T-cell (primary cell): ENCODE data around the gene PCGF1. TPM values are rescaled to one million over a fixed set of nuclear protein-coding genes. Genes with fewer than 3 reads are reported as not detected.
A peak's percentile ranks its signal among the peaks of the same experiment; 100 is the strongest.

Experiments
- ATAC-seq, 4 experiments: fragments of 200-7000 bp in 3 of 4; fragments of 150-1000 bp in 1 of 4; cut with Tn5 transposase; replicated peaks in 1 of 4; 1 replicate in 3 of 4; 2 replicates in 1 of 4; pipeline ENCODE4 v1.10.0; 2021; ENCODE audit warnings: moderate library complexity in 3 of 4, mild to moderate bottlenecking in 2 of 4, moderate number of reproducible peaks in 1 of 4
- CTCF ChIA-PET, 2 donors: fragments of 300-600 bp; sonication (Branson Sonifier 250); formaldehyde crosslinking; loops; one replicate each; lab custom pipeline; 2022; ENCODE audit warnings: antibody characterized with exemption in 2 of 2; lab: Charles Lee
- POLR2A ChIA-PET, 2 donors: fragments of 300-600 bp; sonication (Branson Sonifier 250); formaldehyde crosslinking; loops; one replicate each; lab custom pipeline; 2022; ENCODE audit warnings: antibody characterized with exemption in 2 of 2; lab: Charles Lee
- DNase-seq, 35 experiments: peaks; one replicate each; pipeline versions ENCODE4 v3.0.0 to v3.0.0-alpha.2; 2013 to 2023
- H3K27ac ChIP-seq: one replicate; pipeline ENCODE4 v1.5.1; 2013; ENCODE audit warnings: low read length
- H3K27me3 ChIP-seq, 2 experiments: replicated peaks in 1 of 2; 1 replicate in 1 of 2; 2 replicates in 1 of 2; pipeline versions ENCODE4 v1.6.1 to v1.7.0; 2013; ENCODE audit warnings: low read length in 1 of 2, mixed read lengths in 1 of 2; ENCODE audit not compliant: control insufficient read depth in 2 of 2, insufficient read depth in 2 of 2; ENCODE audit errors: extremely low read depth in 1 of 2
- H3K36me3 ChIP-seq, 2 donors: 1 replicate in 1 of 2; 2 replicates in 1 of 2; pipeline versions ENCODE4 v1.6.1 to v1.7.0; 2013; ENCODE audit warnings: low read length in 1 of 2; ENCODE audit not compliant: control insufficient read depth in 2 of 2, insufficient read depth in 1 of 2; ENCODE audit errors: extremely low read depth in 1 of 2
- H3K4me1 ChIP-seq, 2 experiments: 1 replicate in 1 of 2; 2 replicates in 1 of 2; pipeline versions ENCODE4 v1.6.1 to v1.7.0; 2013; ENCODE audit warnings: low read length in 2 of 2, mixed read lengths in 1 of 2; ENCODE audit not compliant: insufficient read depth in 2 of 2, control insufficient read depth in 1 of 2; ENCODE audit errors: extremely low read depth in 1 of 2
- H3K4me3 ChIP-seq, 2 donors: 1 replicate in 1 of 2; 2 replicates in 1 of 2; pipeline versions ENCODE4 v1.5.1 to v1.7.0; 2013; ENCODE audit warnings: mild to moderate bottlenecking in 2 of 2, low read length in 1 of 2, moderate library complexity in 1 of 2; ENCODE audit not compliant: control insufficient read depth in 1 of 2; ENCODE audit errors: extremely low read depth in 1 of 2
- H3K9me3 ChIP-seq: 2 replicates; pipeline ENCODE4 v1.7.0; 2013
- H3K27ac Mint-ChIP-seq, 2 donors: one replicate each; pipeline ENCODE4 v1.8.0; 2020 to 2021; ENCODE audit warnings: mild to moderate bottlenecking in 2 of 2, mixed read lengths in 2 of 2
- H3K27me3 Mint-ChIP-seq, 2 donors: one replicate each; pipeline ENCODE4 v1.8.0; 2021 to 2022; ENCODE audit warnings: mixed read lengths in 2 of 2
- H3K36me3 Mint-ChIP-seq: one replicate; pipeline ENCODE4 v1.8.0; 2021; ENCODE audit warnings: mixed read lengths
- H3K4me1 Mint-ChIP-seq, 3 donors: one replicate each; pipeline ENCODE4 v1.8.0; 2020 to 2022; ENCODE audit warnings: mixed read lengths in 3 of 3, mild to moderate bottlenecking in 1 of 3
- H3K4me3 Mint-ChIP-seq, 3 donors: one replicate each; pipeline ENCODE4 v1.8.0; 2020 to 2022; ENCODE audit warnings: mild to moderate bottlenecking in 3 of 3, mixed read lengths in 3 of 3, moderate library complexity in 3 of 3
- H3K9me3 Mint-ChIP-seq, 3 donors: one replicate each; pipeline ENCODE4 v1.8.0; 2020 to 2022; ENCODE audit warnings: mixed read lengths in 3 of 3
- WGBS: methylation state at CpG from one replicate; pipeline ENCODE4 v1.1.5; 2013; ENCODE audit warnings: missing lambda C conversion rate; ENCODE audit not compliant: insufficient coverage; 5-methylcytosine and 5-hydroxymethylcytosine counted together
- total RNA-seq, 35 experiments: library from RNA in 6 of 35; stranded (reverse) in 6 of 35; fragments of 120-200 nt in 1 of 35; gene quantifications; one replicate each; pipeline versions ENCODE4 v1.2.1 to v1.2.4 and lab custom pipeline; 2013 to 2026

Gene PCGF1
- total RNA-seq (10 to 100 TPM; 17.6 to 34.3 (median 28.0) TPM), total RNA-seq (lab: John Stamatoyannopoulos, UW) (7.0 to 20.3 (median 13.4) reads per million in 29 experiments)
- 16.7 TPM for total RNA-seq (2013)

DNA sequence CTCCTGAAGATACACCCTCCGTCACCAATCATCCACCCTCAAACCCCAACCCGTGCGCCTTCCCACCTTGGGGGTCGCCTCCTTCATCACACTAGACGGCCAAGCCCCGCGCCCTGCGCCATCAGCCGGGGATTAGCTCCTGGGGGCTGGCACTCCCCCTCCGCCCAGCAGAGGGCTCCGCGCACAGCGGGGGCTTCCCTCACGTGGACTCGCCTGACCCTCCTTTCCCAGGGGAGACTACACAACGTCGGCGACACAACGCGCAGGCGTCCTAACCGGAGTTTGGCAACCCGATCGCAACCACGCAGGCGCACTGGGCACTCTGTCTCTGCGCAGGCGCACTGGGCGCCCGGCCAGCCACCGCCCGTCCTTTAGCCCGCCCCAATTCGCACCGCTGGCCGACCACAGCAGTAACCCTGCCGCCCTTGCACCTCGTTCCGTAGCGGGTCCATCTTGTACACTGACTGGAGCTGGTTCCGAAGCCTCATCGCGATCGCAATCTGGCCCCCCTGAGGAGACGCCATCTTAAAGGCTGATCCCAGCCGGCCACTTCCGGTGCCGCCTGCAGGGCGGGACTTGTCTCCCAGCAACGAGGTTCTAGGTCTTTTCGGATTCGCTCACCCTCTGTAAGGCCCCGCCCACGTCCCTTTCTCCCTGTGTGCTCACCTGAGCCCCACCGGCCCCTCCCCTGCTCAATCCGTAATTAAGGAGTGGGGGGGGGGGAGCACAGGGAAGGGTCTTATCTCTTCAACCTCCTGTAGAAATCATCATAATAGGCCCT lies at the start of gene PCGF1:
PCGF1 (minus strand) TSS at position 551 of the 781 bp plus-strand sequence; CDS start at position 524, 27 bp downstream.
- WGBS, result under 1% methylated on average over 49 of the region's 56 CpGs
- Histone ChIP-seq H3K4me1 (peaks cover 11 to 47% of the 10 kb centered on the region in 2 experiments), H3K4me3 (peak within 1 kb of the TSS; percentile 95 to 99), H3K9me3 (no peaks in the 10 kb centered on the region), H3K36me3 (peaks cover 9 to 15% of the 10 kb centered on the region in 2 donors), H3K27me3 (peaks cover 14 to 62% of the 10 kb centered on the region in 2 experiments), H3K27ac (peak within 1 kb of the TSS; percentile 95)
- peaks cover 41 to 57% (median 51%) of the 10 kb centered on the region in 3 donors for H3K4me1 Mint-ChIP-seq
- H3K27ac Mint-ChIP-seq, result peak within 1 kb of the TSS; percentile 100
- POLR2A ChIA-PET, result interaction anchor here in 1 of 2 donors (0.6 kb wide), 1 partner anchor 307 kb away, joined by 4 read pairs; no protein-coding TSS in a partner anchor
- peaks cover 29% of the 10 kb centered on the region for H3K36me3 Mint-ChIP-seq
- DNase-seq (peak; percentile 92 to 100 (median 98)), ATAC-seq (peak; percentile 93 to 95 (median 94))
- H3K9me3 Mint-ChIP-seq, result no peaks in the 10 kb centered on the region
- CTCF ChIA-PET, result interaction anchor here (0.6 to 1.4 kb wide), 4 partner anchors 23 to 481 kb away, joined by 3 to 7 read pairs (median 6); partner anchors contain the start of genes CCDC142 (in 1 of the 2) and TTC31 (in 1 of the 2)
- H3K4me3 Mint-ChIP-seq, result peak within 1 kb of the TSS; percentile 94 to 100 (median 95)
- peaks cover 30 to 47% of the 10 kb centered on the region in 2 donors for H3K27me3 Mint-ChIP-seq

DNA sequence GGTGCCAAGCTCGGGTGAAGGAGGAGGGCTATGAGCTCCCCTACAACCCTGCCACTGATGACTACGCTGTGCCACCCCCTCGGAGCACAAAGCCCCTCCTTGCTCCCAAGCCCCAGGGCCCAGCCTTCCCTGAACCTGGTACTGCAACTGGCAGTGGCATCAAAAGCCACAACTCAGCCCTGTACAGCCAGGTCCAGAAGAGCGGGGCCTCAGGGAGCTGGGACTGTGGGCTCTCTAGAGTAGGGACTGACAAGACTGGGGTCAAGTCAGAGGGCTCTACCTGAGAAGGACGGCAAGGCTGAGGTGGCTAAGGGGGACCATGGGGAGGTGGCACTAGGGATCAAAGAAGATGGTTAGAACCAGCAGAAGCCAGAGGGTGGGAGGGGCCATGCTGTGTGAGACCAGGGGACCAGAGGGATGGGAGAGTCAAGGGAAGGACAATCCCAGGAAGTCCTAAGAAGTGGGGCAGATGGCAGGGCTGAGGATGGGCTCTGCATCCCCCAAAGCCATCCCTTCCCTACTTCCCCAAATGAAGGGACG lies 49.4 kb upstream of the PCGF1 start:
- peaks cover 7% of the 10 kb centered on the region for H3K36me3 Mint-ChIP-seq
- H3K27me3 ChIP-seq, result peaks cover 0 to 32% of the 10 kb centered on the region in 2 experiments
- no peak for ATAC-seq
- no peak for DNase-seq
- no peaks in the 10 kb centered on the region for H3K9me3 ChIP-seq
- no peak overlapping the region for H3K4me3 ChIP-seq
- WGBS, result 93% methylated on average over 3 of the region's 6 CpGs
- no peak overlapping the region for H3K27ac ChIP-seq
- H3K4me1 Mint-ChIP-seq, result peaks cover 3 to 23% (median 19%) of the 10 kb centered on the region in 3 donors
- ChIA-PET POLR2A (no interaction called here), CTCF (no interaction called here)
- H3K27ac Mint-ChIP-seq, result no peak overlapping the region
- peaks cover 8 to 14% of the 10 kb centered on the region in 2 donors for H3K27me3 Mint-ChIP-seq
- H3K9me3 Mint-ChIP-seq, result no peaks in the 10 kb centered on the region
- H3K4me1 ChIP-seq, result peaks cover 0 to 29% of the 10 kb centered on the region in 2 experiments
- no peaks in the 10 kb centered on the region for H3K36me3 ChIP-seq
- peak overlapping the region in 2 of 3 donors; percentile 9 to 86 for H3K4me3 Mint-ChIP-seq

DNA sequence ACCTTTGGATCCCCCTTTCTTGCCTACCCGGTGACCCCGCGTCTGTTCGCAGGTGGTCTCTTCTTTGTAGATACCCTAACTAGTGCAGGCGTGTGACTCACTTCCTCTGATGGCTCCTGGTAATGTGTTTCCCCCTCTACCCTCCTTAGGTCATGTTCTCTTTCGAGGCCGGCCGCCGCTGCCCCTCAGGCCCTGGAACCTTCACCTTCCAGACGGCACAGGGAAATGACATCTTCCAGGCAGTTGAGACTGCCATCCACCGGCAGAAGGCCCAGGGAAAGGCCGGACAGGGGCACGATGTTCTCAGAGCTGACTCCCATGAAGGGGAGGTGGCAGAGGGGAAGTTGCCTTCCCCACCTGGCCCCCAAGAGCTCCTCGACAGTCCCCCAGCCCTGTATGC lies 48.7 kb upstream of the PCGF1 start:
- POLR2A ChIA-PET, result no interaction called here
- no peak for ATAC-seq
- no peak overlapping the region for H3K27ac Mint-ChIP-seq
- WGBS, result 95% methylated on average over 6 of the region's 14 CpGs
- peak overlapping the region; percentile 86 to 94 (median 91) for H3K4me3 Mint-ChIP-seq
- H3K9me3 ChIP-seq, result no peaks in the 10 kb centered on the region
- H3K4me1 ChIP-seq, result peaks cover 0 to 29% of the 10 kb centered on the region in 2 experiments
- H3K27me3 ChIP-seq, result peaks cover 0 to 26% of the 10 kb centered on the region in 2 experiments
- H3K4me1 Mint-ChIP-seq, result peaks cover 3 to 23% (median 19%) of the 10 kb centered on the region in 3 donors
- CTCF ChIA-PET, result no interaction called here
- H3K9me3 Mint-ChIP-seq, result no peaks in the 10 kb centered on the region
- no peak overlapping the region for H3K4me3 ChIP-seq
- no peak overlapping the region for H3K27ac ChIP-seq
- peaks cover 7% of the 10 kb centered on the region for H3K36me3 Mint-ChIP-seq
- no peaks in the 10 kb centered on the region for H3K36me3 ChIP-seq
- H3K27me3 Mint-ChIP-seq, result peaks cover 11 to 14% of the 10 kb centered on the region in 2 donors
- no peak for DNase-seq

GRCh38 chr2:74555610-74556103 lies 48.2 kb upstream of the PCGF1 start:
- DNase-seq (no peak), ATAC-seq (no peak)
- peaks cover 3 to 21% (median 19%) of the 10 kb centered on the region in 3 donors for H3K4me1 Mint-ChIP-seq
- 85% methylated on average over 15 of the region's 17 CpGs for WGBS
- H3K4me3 ChIP-seq, result peak overlapping the region; percentile 96 to 97
- peaks cover 0 to 26% of the 10 kb centered on the region in 2 experiments for H3K27me3 ChIP-seq
- H3K36me3 Mint-ChIP-seq, result peaks cover 7% of the 10 kb centered on the region
- peaks cover 0 to 28% of the 10 kb centered on the region in 2 experiments for H3K4me1 ChIP-seq
- H3K27ac Mint-ChIP-seq, result peak overlapping the region; percentile 27 to 85
- ChIA-PET CTCF (interaction anchor here in 1 of 2 donors (0.6 kb wide), 2 partner anchors 272 to 302 kb away, joined by 3 to 4 read pairs; no protein-coding TSS in a partner anchor), POLR2A (no interaction called here)
- peaks cover 10 to 17% of the 10 kb centered on the region in 2 donors for H3K27me3 Mint-ChIP-seq
- no peaks in the 10 kb centered on the region for H3K9me3 ChIP-seq
- H3K9me3 Mint-ChIP-seq, result no peaks in the 10 kb centered on the region
- peak overlapping the region; percentile 86 to 94 (median 91) for H3K4me3 Mint-ChIP-seq
- no peak overlapping the region for H3K27ac ChIP-seq
- H3K36me3 ChIP-seq, result no peaks in the 10 kb centered on the region

DNA sequence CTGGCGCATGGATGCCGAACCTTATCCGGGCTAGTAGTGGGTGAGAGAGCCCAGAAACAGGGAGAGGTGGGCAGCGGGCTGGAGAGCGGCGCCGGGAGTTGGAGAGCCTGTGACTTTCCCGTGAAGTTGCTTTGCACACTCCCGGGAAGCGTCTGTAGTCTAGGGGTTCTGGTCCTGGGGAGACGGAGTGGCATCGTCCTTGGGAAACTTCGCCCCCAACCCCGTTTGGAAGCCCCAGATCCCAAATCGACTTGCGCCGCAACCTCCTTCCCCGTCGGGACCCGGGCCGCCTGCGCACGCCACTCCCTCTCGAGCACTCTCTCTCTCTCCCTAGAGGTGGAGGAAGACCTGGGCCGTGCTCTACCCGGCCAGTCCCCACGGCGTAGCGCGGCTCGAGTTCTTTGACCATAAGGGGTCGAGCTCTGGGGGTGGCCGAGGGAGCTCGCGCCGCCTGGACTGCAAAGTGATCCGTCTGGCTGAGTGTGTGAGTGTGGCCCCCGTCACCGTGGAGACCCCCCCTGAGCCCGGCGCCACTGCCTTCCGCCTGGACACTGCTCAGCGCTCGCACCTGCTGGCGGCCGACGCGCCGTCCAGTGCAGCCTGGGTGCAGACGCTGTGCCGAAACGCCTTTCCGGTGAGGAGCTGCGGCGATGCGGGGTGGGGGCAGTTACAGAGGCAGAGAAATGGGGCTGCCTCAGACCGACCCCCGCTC lies 47.5 kb upstream of the PCGF1 start:
- Mint-ChIP-seq H3K27ac (peak overlapping the region; percentile 75 to 85), H3K27me3 (peaks cover 12 to 20% of the 10 kb centered on the region in 2 donors), H3K9me3 (no peaks in the 10 kb centered on the region), H3K4me1 (peaks cover 3 to 16% (median 14%) of the 10 kb centered on the region in 3 donors), H3K4me3 (peak overlapping the region; percentile 86 to 94 (median 91)), H3K36me3 (peaks cover 7% of the 10 kb centered on the region)
- peak; percentile 49 to 65 (median 58) for ATAC-seq
- peak in 16 of 35 experiments; percentile 20 to 57 (median 39) for DNase-seq
- peaks cover 0 to 27% of the 10 kb centered on the region in 2 experiments for H3K4me1 ChIP-seq
- CTCF ChIA-PET, result interaction anchor here in 1 of 2 donors (0.6 kb wide), 2 partner anchors 271 to 302 kb away, joined by 3 to 4 read pairs; no protein-coding TSS in a partner anchor
- WGBS, result 1% methylated on average over 40 of the region's 58 CpGs
- peak overlapping the region; percentile 75 for H3K27ac ChIP-seq
- no peaks in the 10 kb centered on the region for H3K9me3 ChIP-seq
- no peaks in the 10 kb centered on the region for H3K36me3 ChIP-seq
- H3K4me3 ChIP-seq, result peak overlapping the region; percentile 96 to 97
- H3K27me3 ChIP-seq, result peaks cover 0 to 23% of the 10 kb centered on the region in 2 experiments
- POLR2A ChIA-PET, result no interaction called here
